Measurements from ENCODE around the gene TCERG1L.

- TF ChIP-seq CTCF (IDR thresholded peaks at IDR 0.05), result no peak
- no peak for TF ChIP-seq POLR2A (IDR thresholded peaks at IDR 0.05)
- TF ChIP-seq EP300 (IDR thresholded peaks at IDR 0.05), result no peak
Observed at GRCh38 chr10:131131726-131132591, 179.6 kb downstream of the TCERG1L start.

Measured in tibial nerve (tissue), 4 donors.